Fibroblast of pulmonary artery (primary cell): ENCODE results near the gene SLC66A2.

Source experiments
- DNase-seq: peaks from one replicate; pipeline ENCODE4 v3.0.0-alpha.2; 2010; ENCODE audit warnings: low read depth
- H3K4me3 ChIP-seq: replicated peaks from 2 replicates; pipeline ENCODE4 v1.5.1; 2011; ENCODE audit warnings: low read depth, mild to moderate bottlenecking, control low read depth, low read length, moderate library complexity
- CTCF ChIP-seq: IDR thresholded peaks from 2 replicates; pipeline ENCODE4 v1.5.1; 2011; ENCODE audit warnings: mild to moderate bottlenecking, control low read depth, low read length, inconsistent platforms; ENCODE audit errors: missing control alignments

Gene SLC66A2

GRCh38 chr18:79852561-79853302 lies 98.7 kb downstream of the SLC66A2 start:
- no peak overlapping the region for H3K4me3 ChIP-seq
- TF ChIP-seq CTCF: no peak
- DNase-seq: no peak
